K562 (cell line): ENCODE data around the gene PSRC1. TPM values are rescaled to one million over a fixed set of nuclear protein-coding genes. Genes with fewer than 3 reads are reported as not detected.

ENCODE experiments used
- ARID2 ChIP-seq: fragments of 450-650 bp; IDR thresholded peaks from 2 replicates; pipeline ENCODE4 v1.6.1; 2017; ENCODE audit warnings: antibody characterized with exemption, mild to moderate bottlenecking
- CHD1 ChIP-seq: fragments of 200-600 bp; sonication (generic); IDR thresholded peaks from one replicate; pipeline ENCODE4 v1.6.1; 2012; ENCODE audit warnings: mild to moderate bottlenecking, moderate library complexity, low read length, inconsistent platforms
- CTCF ChIP-seq, 3 experiments: IDR thresholded peaks in 2 of 3; conservative IDR thresholded peaks in 1 of 3; 2 replicates each; pipeline ENCODE4 v1.5.1; 2011 to 2012; ENCODE audit warnings: low read length in 3 of 3, mild to moderate bottlenecking in 3 of 3, control low read depth in 2 of 3, improper control_type of control experiment in 1 of 3, inconsistent platforms in 1 of 3, low read depth in 1 of 3, mixed read lengths in 1 of 3, moderate library complexity in 1 of 3; ENCODE audit not compliant: insufficient read depth in 2 of 3
- ELF1 ChIP-seq: fragments of 200-800 bp; sonication (Bioruptor generic); IDR thresholded peaks from 2 replicates; pipeline ENCODE4 v1.6.1; 2016; ENCODE audit warnings: missing genetic modification characterization, missing compliant biosample characterization
- HMGN3 ChIP-seq: IDR thresholded peaks from 2 replicates; pipeline ENCODE4 v1.6.1; 2011; ENCODE audit warnings: borderline replicate concordance, low read depth, mild to moderate bottlenecking, mixed read lengths, low read length; ENCODE audit not compliant: insufficient read length; ENCODE audit errors: extremely low read depth
- PML ChIP-seq: IDR thresholded peaks from 2 replicates; pipeline ENCODE4 v1.6.1; 2012; ENCODE audit warnings: low read length, inconsistent platforms
- POLR2A ChIP-seq: fragments of 450-650 bp; conservative IDR thresholded peaks from 2 replicates; pipeline ENCODE4 v1.6.1; 2016
- POLR2G ChIP-seq: fragments of 200-400 bp; formaldehyde crosslinking; IDR thresholded peaks from 2 replicates; pipeline ENCODE4 v1.6.1; 2017; ENCODE audit warnings: low read depth, mild to moderate bottlenecking, antibody characterized with exemption, low read length, moderate library complexity
- RAD21 ChIP-seq, 2 experiments: fragments of 250-450 bp in 1 of 2; fragments of 450-650 bp in 1 of 2; sonication (Bioruptor Pico) in 1 of 2; formaldehyde crosslinking in 1 of 2; IDR thresholded peaks in 1 of 2; conservative IDR thresholded peaks in 1 of 2; 2 replicates each; pipeline versions ENCODE4 v1.4.0 to v1.8.0; 2020 to 2022; ENCODE audit warnings: mild to moderate bottlenecking in 2 of 2, moderate library complexity in 1 of 2
- SMAD4 ChIP-seq: fragments of 250-450 bp; sonication (Bioruptor Pico); conservative IDR thresholded peaks from 2 replicates; pipeline ENCODE4 v1.8.0; 2021; ENCODE audit warnings: inconsistent platforms, mild to moderate bottlenecking, moderate library complexity
- TBL1XR1 ChIP-seq, 2 experiments: IDR thresholded peaks; 2 replicates each; pipeline ENCODE4 v1.6.1; 2012; ENCODE audit warnings: improper control_type of control experiment in 2 of 2, low read length in 2 of 2, mild to moderate bottlenecking in 1 of 2
- TEAD2 ChIP-seq: fragments of 450-650 bp; IDR thresholded peaks from 2 replicates; pipeline ENCODE4 v1.6.1; 2016; ENCODE audit warnings: missing genetic modification characterization, control low read depth, missing compliant biosample characterization
- U2AF1 ChIP-seq: fragments of 200-400 bp; formaldehyde crosslinking; optimal IDR thresholded peaks from 2 replicates; pipeline ENCODE3; 2017; ENCODE audit warnings: mild to moderate bottlenecking, low read depth, low read length, moderate library complexity
- XRCC5 ChIP-seq: fragments of 200-400 bp; formaldehyde crosslinking; IDR thresholded peaks from 2 replicates; pipeline ENCODE4 v1.6.1; 2017; ENCODE audit warnings: low read depth, mild to moderate bottlenecking, low read length
- ZFPM2 ChIP-seq: fragments of 250-450 bp; sonication (Bioruptor Pico); IDR thresholded peaks from 2 replicates; pipeline ENCODE4 v1.5.1; 2022; ENCODE audit warnings: mild to moderate bottlenecking
- ZNF184 ChIP-seq: sonication (generic); formaldehyde crosslinking; IDR thresholded peaks from 2 replicates; pipeline ENCODE4 v1.5.0; 2020; ENCODE audit warnings: missing genetic modification reagents
- ZNF239 ChIP-seq: fragments of 250-450 bp; sonication (Bioruptor Pico); IDR thresholded peaks from 2 replicates; pipeline ENCODE4 v1.4.0; 2020; ENCODE audit warnings: mild to moderate bottlenecking
- ZNF253 ChIP-seq: fragments of 250-450 bp; sonication (Bioruptor Pico); conservative IDR thresholded peaks from 2 replicates; pipeline ENCODE4 v1.6.1; 2021; ENCODE audit warnings: mild to moderate bottlenecking
- ZNF3 ChIP-seq: fragments of 250-450 bp; sonication (Bioruptor Pico); IDR thresholded peaks from 2 replicates; pipeline ENCODE4 v1.5.0; 2021; ENCODE audit warnings: mild to moderate bottlenecking, moderate library complexity
- ZNF398 ChIP-seq: fragments of 250-450 bp; sonication (Bioruptor Pico); IDR thresholded peaks from 2 replicates; pipeline ENCODE4 v1.8.0; 2021; ENCODE audit warnings: moderate library complexity, mild to moderate bottlenecking, inconsistent platforms
- polyA plus RNA-seq, 8 experiments: library from polyadenylated mRNA; depleted of rRNA in 4 of 8; stranded (reverse) in 5 of 8; unstranded in 3 of 8; fragments of >200 nt; fragmentation: Nextera tagmentation in 2 of 8; fragmentation: Illumina TruSeq in 1 of 8; extraction: Ambion mirVana in 2 of 8; extraction: Trizol in 1 of 8; gene quantifications; 2 replicates each; pipeline versions ENCODE4 v1.2.1 to v1.2.3, GENCODE V29; 2011 to 2014; ENCODE audit warnings: inconsistent platforms in 1 of 8, missing spikeins in 1 of 8
- total RNA-seq, 7 experiments: library from RNA; depleted of rRNA in 6 of 7; stranded (reverse); fragments of >200 nt in 6 of 7; fragmentation: Illumina TruSeq in 2 of 7; extraction: Trizol in 2 of 7; gene quantifications; 2 replicates each; pipeline versions ENCODE4 v1.2.1 to v1.2.3, GENCODE V29; 2011 to 2021; ENCODE audit warnings: low replicate concordance in 1 of 7
- TF ChIP-seq, protein P1 (sequence below): fragments of 250-450 bp; sonication (Bioruptor Pico); IDR thresholded peaks from 2 replicates; pipeline ENCODE4 v1.4.0; 2020; ENCODE audit warnings: mild to moderate bottlenecking, moderate library complexity
- TF ChIP-seq, protein P2 (sequence below): fragments of 450-650 bp; IDR thresholded peaks from 2 replicates; pipeline ENCODE4 v1.6.1; 2016; ENCODE audit warnings: missing biosample characterization, missing genetic modification characterization

PSRC1 gene
- total and polyA plus RNA-seq, 9 of the 15 experiments (the other 6 are each of a cell fraction or from before 2014, with no cell fraction given): 6.5 to 65.2 (median 39.3) TPM

- TF ChIP-seq RAD21 (CRISPR knock-in tag; conservative IDR thresholded peaks at IDR 0.05 in 1 of 2, IDR thresholded peaks at IDR 0.05 in 1 of 2): no peak
- no peak for TF ChIP-seq ZNF253 (CRISPR knock-in tag)
- TF ChIP-seq ZNF3: no peak
- TF ChIP-seq, protein P1, sequence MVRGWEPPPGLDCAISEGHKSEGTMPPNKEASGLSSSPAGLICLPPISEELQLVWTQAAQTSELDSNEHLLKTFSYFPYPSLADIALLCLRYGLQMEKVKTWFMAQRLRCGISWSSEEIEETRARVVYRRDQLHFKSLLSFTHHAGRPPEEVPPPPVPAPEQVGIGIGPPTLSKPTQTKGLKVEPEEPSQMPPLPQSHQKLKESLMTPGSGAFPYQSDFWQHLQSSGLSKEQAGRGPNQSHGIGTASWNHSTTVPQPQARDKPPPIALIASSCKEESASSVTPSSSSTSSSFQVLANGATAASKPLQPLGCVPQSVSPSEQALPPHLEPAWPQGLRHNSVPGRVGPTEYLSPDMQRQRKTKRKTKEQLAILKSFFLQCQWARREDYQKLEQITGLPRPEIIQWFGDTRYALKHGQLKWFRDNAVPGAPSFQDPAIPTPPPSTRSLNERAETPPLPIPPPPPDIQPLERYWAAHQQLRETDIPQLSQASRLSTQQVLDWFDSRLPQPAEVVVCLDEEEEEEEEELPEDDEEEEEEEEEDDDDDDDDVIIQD: no peak
- TF ChIP-seq POLR2G: peak; percentile 52
- TF ChIP-seq ZFPM2 (CRISPR knock-in tag): no peak
- no peak for TF ChIP-seq ZNF239 (CRISPR knock-in tag)
- no peak for TF ChIP-seq ZNF184 (CRISPR knock-in tag)
- no peak for TF ChIP-seq POLR2A
- TF ChIP-seq SMAD4 (CRISPR knock-in tag): peak; percentile 21
- TF ChIP-seq ELF1 (tag): no peak
- TF ChIP-seq TBL1XR1 (IDR thresholded peaks at IDR 0.05; ENCODE audit: low read length in 2 of 2): no peak
- peak; percentile 42 for TF ChIP-seq HMGN3
- no peak for TF ChIP-seq TEAD2 (tag)
- TF ChIP-seq, protein P2, sequence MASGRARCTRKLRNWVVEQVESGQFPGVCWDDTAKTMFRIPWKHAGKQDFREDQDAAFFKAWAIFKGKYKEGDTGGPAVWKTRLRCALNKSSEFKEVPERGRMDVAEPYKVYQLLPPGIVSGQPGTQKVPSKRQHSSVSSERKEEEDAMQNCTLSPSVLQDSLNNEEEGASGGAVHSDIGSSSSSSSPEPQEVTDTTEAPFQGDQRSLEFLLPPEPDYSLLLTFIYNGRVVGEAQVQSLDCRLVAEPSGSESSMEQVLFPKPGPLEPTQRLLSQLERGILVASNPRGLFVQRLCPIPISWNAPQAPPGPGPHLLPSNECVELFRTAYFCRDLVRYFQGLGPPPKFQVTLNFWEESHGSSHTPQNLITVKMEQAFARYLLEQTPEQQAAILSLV (tag): no peak
- no peak for TF ChIP-seq PML
- no peak for TF ChIP-seq U2AF1
- no peak for TF ChIP-seq XRCC5
- TF ChIP-seq ZNF398 (CRISPR knock-in tag): no peak
- peak; percentile 49 for TF ChIP-seq CHD1
- TF ChIP-seq ARID2: no peak
- TF ChIP-seq CTCF (IDR thresholded peaks at IDR 0.05 in 2 of 3, conservative IDR thresholded peaks at IDR 0.05 in 1 of 3; ENCODE audit: insufficient read depth in 2 of 3, low read depth in 1 of 3, low read length in 3 of 3): no peak
Observed at GRCh38 chr1:109249654-109250401, 33.1 kb downstream of the PSRC1 start (continued).
